Heart left ventricle (tissue), 16 donors: ENCODE results near the gene TTC39C. TPM values are rescaled to one million over a fixed set of nuclear protein-coding genes. Genes with fewer than 3 reads are reported as not detected.

Experiments used
- ATAC-seq, 4 donors: fragments of 200-7000 bp; cut with Tn5 transposase; one replicate each; pipeline ENCODE4 v1.9.1; 2020 to 2022; ENCODE audit warnings: moderate library complexity in 4 of 4, mild to moderate bottlenecking in 3 of 4, moderate number of reproducible peaks in 1 of 4
- DNase-seq, 5 donors: peaks; one replicate each; pipeline ENCODE4 v3.0.0-alpha.2; 2020
- H3K27ac ChIP-seq, 12 donors: fragments of 200-600 bp; sonication (generic) in 4 of 12; one replicate each; pipeline versions ENCODE4 v1.5.0 to v1.8.0; 2016 to 2022; ENCODE audit warnings: mild to moderate bottlenecking in 2 of 12
- H3K27me3 ChIP-seq, 9 donors: fragments of 200-600 bp; sonication (generic) in 2 of 9; one replicate each; pipeline versions ENCODE4 v1.5.1 to v1.8.0; 2016 to 2022; ENCODE audit warnings: mild to moderate bottlenecking in 3 of 9
- H3K36me3 ChIP-seq, 9 donors: fragments of 200-600 bp; sonication (generic) in 2 of 9; one replicate each; pipeline versions ENCODE4 v1.5.0 to v1.8.0; 2018 to 2022; ENCODE audit warnings: mild to moderate bottlenecking in 2 of 9
- H3K4me1 ChIP-seq, 12 donors: fragments of 200-600 bp; sonication (generic) in 4 of 12; one replicate each; pipeline versions ENCODE4 v1.5.0 to v1.8.0; 2016 to 2022; ENCODE audit warnings: mild to moderate bottlenecking in 3 of 12
- H3K4me3 ChIP-seq, 12 donors: fragments of 200-600 bp; sonication (generic) in 4 of 12; one replicate each; pipeline versions ENCODE4 v1.5.0 to v1.8.0; 2017 to 2022; ENCODE audit warnings: mild to moderate bottlenecking in 9 of 12, moderate library complexity in 4 of 12
- H3K9me3 ChIP-seq, 12 donors: fragments of 200-600 bp; sonication (generic) in 4 of 12; one replicate each; pipeline versions ENCODE4 v1.5.0 to v1.8.0; 2016 to 2022; ENCODE audit warnings: mild to moderate bottlenecking in 1 of 12
- POLR2A ChIP-seq, 2 donors: fragments of 450-650 bp; IDR thresholded peaks; one replicate each; pipeline ENCODE4 v1.6.1; 2017; ENCODE audit warnings: antibody characterized with exemption in 2 of 2, mild to moderate bottlenecking in 2 of 2, moderate library complexity in 2 of 2
- WGBS, 4 donors: extraction: QIAGEN DNeasy Blood & Tissue Kit in 2 of 4; methylation state at CpG; one replicate each; pipeline versions ENCODE4 v1.1.5 to v1.1.7; 2013 to 2018; 5-methylcytosine and 5-hydroxymethylcytosine counted together
- intact Hi-C, 10 donors: fragments of 100-400 bp; cut with DNase I; formaldehyde crosslinking; loops; one replicate each; pipeline versions ENCODE4 v1.11.1 to v1.14.2; 2022
- polyA plus RNA-seq, 2 donors: library from polyadenylated mRNA; stranded (reverse); fragments of 200-250 nt; gene quantifications; one replicate each; pipeline ENCODE4 v1.2.3, GENCODE V29; 2013
- total RNA-seq, 9 donors: library from RNA; depleted of rRNA in 2 of 9; stranded (reverse); fragments of >200 nt in 2 of 9; fragmentation: NEBNext Ultra II Directional in 3 of 9; extraction: Animal tissue kit (Norgen Biotek cat#: 25700) in 3 of 9; gene quantifications; one replicate each; pipeline versions ENCODE4 v1.1.0 to v1.2.4, GENCODE V29; 2016 to 2023
- TF ChIP-seq, protein P1 (sequence below), 12 donors: fragments of 200-600 bp; sonication (generic) in 4 of 12; IDR thresholded peaks; one replicate each; pipeline versions ENCODE4 v1.5.0 to v1.8.0; 2018 to 2022; ENCODE audit warnings: antibody characterized with exemption in 12 of 12, mild to moderate bottlenecking in 5 of 12
- donor health status: ischemic (EF 13 %, LVEDD 7.1; RV severe dilation, severe dysfunction).
- donor health status: healthy with polysubstance abuse.
- donor health status: DM: no; HTN: yes; CAD: no.
- donor health status: DM: no; HTN: no; CAD: no.
- donor health status: ischemic (EF 25% LVEDD 6.9; RV normal size, moderate dysfunction).
- donor health status: ischemic (EF 25% LVEDD 5.7; RV mildly dilated, moderate dysfunction).
- donor health status: healthy.
- donor health status: DM: yes; HTN: yes; CAD: no.
- donor health status: ischemic (EF 35%, LVEDD 5.7; RV mildly dilated, moderate dysfunction).
- donor health status: nonischemic (EF 11% LVEDD 7.7; RV severe dilation, severe dysfunction).
- donor health status: DM: yes; HTN: yes; CAD: no.
- donor health status: PGD.
- donor health status: ischemic (EF 29% LVEDD 5.4; RV normal size, mild dysfunction).
- donor health status: nonischemic (EF 23%, LVEDD 6.1; RV moderate dilation, normal function).

Gene TTC39C
- total and polyA plus RNA-seq, 11 donors: 2.3 to 12.8 (median 4.7) TPM

DNA sequence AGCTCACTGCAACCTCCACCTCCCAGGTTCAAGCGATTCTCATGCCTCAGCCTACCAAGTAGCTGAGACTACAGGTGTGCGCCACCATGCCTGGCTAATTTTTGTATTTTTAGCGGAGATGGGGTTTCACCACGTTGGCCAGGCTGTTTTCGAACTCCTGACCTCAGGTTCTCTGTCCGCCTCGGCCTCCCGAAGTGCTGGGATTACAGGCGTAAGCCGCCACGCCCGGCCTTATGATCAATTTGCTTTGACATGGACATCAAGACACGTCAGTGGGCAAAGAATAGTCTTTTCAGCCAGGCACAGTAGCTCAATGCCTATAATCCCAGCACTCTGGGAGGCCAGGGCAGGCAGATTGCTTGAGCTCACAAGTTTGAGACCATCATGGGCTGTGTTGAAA is 76.3 kb downstream of the TTC39C start:
- 97 to 99% (median 98%) methylated on average over 10 to 13 of the region's 13 CpGs for WGBS, 4 donors
- intact Hi-C loops: no loop called here
- TF ChIP-seq, protein P1, sequence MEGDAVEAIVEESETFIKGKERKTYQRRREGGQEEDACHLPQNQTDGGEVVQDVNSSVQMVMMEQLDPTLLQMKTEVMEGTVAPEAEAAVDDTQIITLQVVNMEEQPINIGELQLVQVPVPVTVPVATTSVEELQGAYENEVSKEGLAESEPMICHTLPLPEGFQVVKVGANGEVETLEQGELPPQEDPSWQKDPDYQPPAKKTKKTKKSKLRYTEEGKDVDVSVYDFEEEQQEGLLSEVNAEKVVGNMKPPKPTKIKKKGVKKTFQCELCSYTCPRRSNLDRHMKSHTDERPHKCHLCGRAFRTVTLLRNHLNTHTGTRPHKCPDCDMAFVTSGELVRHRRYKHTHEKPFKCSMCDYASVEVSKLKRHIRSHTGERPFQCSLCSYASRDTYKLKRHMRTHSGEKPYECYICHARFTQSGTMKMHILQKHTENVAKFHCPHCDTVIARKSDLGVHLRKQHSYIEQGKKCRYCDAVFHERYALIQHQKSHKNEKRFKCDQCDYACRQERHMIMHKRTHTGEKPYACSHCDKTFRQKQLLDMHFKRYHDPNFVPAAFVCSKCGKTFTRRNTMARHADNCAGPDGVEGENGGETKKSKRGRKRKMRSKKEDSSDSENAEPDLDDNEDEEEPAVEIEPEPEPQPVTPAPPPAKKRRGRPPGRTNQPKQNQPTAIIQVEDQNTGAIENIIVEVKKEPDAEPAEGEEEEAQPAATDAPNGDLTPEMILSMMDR (IDR thresholded peaks at IDR 0.05): no peak
- TF ChIP-seq POLR2A (IDR thresholded peaks at IDR 0.05): no peak

DNA sequence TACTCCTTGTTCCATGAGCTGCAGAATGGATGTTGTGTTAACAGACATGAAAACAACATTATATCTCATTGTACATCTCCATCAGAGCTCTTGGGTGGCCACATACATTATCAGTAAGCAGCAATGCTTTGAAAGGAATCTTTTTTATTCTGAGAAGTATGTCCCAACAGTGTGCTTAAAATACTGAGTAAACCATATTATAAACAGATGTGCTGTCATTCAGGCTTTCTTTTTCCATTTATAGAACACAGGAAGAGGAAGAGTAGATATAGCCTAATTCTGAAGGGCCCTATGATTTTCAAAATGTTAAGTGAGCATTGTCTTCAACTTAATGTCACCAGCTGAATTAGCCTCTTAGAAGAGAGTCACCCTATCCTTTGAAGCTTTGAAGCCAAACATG is 80.0 kb downstream of the TTC39C start:
- TF ChIP-seq, protein P1 (IDR thresholded peaks at IDR 0.05): no peak
- TF ChIP-seq POLR2A (IDR thresholded peaks at IDR 0.05): no peak
- DNase-seq: no peak
- peaks cover 0 to 18% (median 9%) of the 10 kb centered on the region in 12 donors for H3K9me3 ChIP-seq
- intact Hi-C loops: no loop called here
- peaks cover 0 to 8% (median 6%) of the 10 kb centered on the region in 12 donors for H3K4me1 ChIP-seq
- H3K36me3 ChIP-seq: peaks cover 0 to 29% (median 0%) of the 10 kb centered on the region in 9 donors
- no peak overlapping the region for H3K4me3 ChIP-seq
- no peak for ATAC-seq
- no peaks in the 10 kb centered on the region for H3K27me3 ChIP-seq
- H3K27ac ChIP-seq: no peak overlapping the region

More for the DNA sequence above, 76.3 kb downstream of the TTC39C start:
- no peak overlapping the region for H3K4me3 ChIP-seq
- peaks cover 0 to 22% (median 18%) of the 10 kb centered on the region in 12 donors for H3K4me1 ChIP-seq
- H3K27ac ChIP-seq: no peak overlapping the region
- H3K9me3 ChIP-seq: no peaks in the 10 kb centered on the region
- peaks cover 0 to 26% (median 0%) of the 10 kb centered on the region in 9 donors for H3K36me3 ChIP-seq
- no peak for DNase-seq
- ATAC-seq: no peak
- no peaks in the 10 kb centered on the region for H3K27me3 ChIP-seq

DNA sequence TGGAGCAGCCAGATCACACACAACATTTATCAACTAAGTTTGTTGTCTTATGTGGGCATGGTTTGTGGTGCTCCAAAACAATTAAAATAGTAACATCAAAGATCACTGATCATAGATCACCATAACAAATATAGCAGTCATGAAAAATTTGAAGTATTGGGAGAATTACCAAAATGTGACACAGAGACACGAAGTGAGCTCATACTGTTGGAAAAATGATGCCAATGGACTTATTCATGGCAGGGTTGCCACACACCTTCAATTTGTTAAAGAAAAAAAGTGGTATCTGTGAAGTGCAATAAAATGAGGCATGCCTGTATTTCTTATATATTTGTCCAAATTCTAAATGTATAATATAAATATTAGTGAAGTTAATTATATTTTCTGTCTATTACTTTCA is 81.4 kb downstream of the TTC39C start:
- H3K4me3 ChIP-seq: no peak overlapping the region
- H3K27ac ChIP-seq: no peak overlapping the region
- intact Hi-C loops: no loop called here
- no peak for DNase-seq
- no peaks in the 10 kb centered on the region for H3K27me3 ChIP-seq
- H3K9me3 ChIP-seq: peaks cover 0 to 18% (median 9%) of the 10 kb centered on the region in 12 donors
- 91 to 95% (median 93%) methylated on average over 1 of the region's 1 CpG for whole genome bisulfite sequencing, 4 donors
- TF ChIP-seq, protein P1 (IDR thresholded peaks at IDR 0.05): no peak
- no peak for TF ChIP-seq POLR2A (IDR thresholded peaks at IDR 0.05)
- peaks cover 0 to 30% (median 0%) of the 10 kb centered on the region in 9 donors for H3K36me3 ChIP-seq
- peaks cover 0 to 7% (median 0%) of the 10 kb centered on the region in 12 donors for H3K4me1 ChIP-seq
- ATAC-seq: no peak

DNA sequence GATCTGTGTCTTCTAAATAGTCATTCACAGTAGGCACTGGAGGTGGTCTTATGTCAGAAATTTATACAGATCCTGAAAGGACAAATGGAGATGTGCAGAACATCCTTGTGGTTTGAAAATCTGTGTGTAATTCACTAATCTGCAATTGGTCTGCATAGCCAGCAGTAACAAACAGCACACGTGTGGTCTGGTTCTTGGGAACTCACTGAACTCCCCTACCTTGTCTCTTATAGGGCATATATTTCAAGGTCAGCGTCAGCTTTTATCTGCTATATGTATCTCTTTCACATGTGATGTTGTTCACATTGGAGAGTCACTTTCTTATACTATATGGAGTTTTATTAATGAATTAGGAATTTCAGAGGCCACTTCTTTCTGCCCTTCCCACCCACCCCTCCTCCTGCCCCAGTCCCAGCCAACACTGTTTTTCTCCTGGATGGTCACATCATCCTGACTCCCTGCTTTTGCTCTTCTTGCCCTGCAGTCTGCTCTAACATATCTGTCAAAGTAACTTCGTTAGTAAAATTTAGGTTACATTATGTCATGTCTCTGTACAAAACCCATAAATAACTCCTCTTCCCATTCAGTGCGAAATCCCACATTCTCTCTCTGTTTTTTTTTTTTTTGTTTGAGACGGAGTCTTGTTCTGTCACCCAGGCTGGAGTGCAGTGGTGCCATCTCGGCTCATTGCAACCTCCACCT is 88.9 kb downstream of the TTC39C start:
- intact Hi-C loops: no loop called here
- H3K4me1 ChIP-seq: no peaks in the 10 kb centered on the region
- H3K27me3 ChIP-seq: no peaks in the 10 kb centered on the region
- H3K4me3 ChIP-seq: no peak overlapping the region
- 70 to 73% (median 72%) methylated on average over 6 of the region's 6 CpGs for WGBS, 4 donors
- no peak for TF ChIP-seq POLR2A (IDR thresholded peaks at IDR 0.05)
- TF ChIP-seq, protein P1 (IDR thresholded peaks at IDR 0.05): no peak
- ATAC-seq (peak in 2 of 4 donors; percentile 42), DNase-seq (no peak)
- no peak overlapping the region for H3K27ac ChIP-seq
- peaks cover 0 to 16% (median 0%) of the 10 kb centered on the region in 9 donors for H3K36me3 ChIP-seq
- no peaks in the 10 kb centered on the region for H3K9me3 ChIP-seq
